Measurements from ENCODE around the gene SGCD. TPM values are rescaled to one million over a fixed set of nuclear protein-coding genes. Genes with fewer than 3 reads are reported as not detected.

SGCD gene
- total and polyA plus RNA-seq, 9 of the 15 experiments (the other 6 are each of a cell fraction or from before 2014, with no cell fraction given) = not detected

GRCh38 chr5:156552855-156553358, 225.9 kb downstream of the SGCD start:
- Histone ChIP-seq H3K79me2 (ENCODE audit: control insufficient read depth, insufficient read depth, low read length) (no peaks in the 10 kb centered on the region), H4K20me1 (replicated peaks; ENCODE audit: control insufficient read depth, insufficient read depth, low read length) (no peaks in the 10 kb centered on the region), H3K27ac (ENCODE audit: extremely low read depth, low read depth, low read length) (no peak overlapping the region), H3K4me2 (ENCODE audit: insufficient read depth, low read length) (no peak overlapping the region), H3K36me3 (ENCODE audit: control insufficient read depth, insufficient read depth, low read length) (no peaks in the 10 kb centered on the region), H3K9ac (ENCODE audit: insufficient read depth in 1 of 2, low read depth in 2 of 2, low read length in 2 of 2) (no peak overlapping the region), H3K9me3 (replicated peaks; ENCODE audit: control insufficient read depth, insufficient read depth, low read depth, low read length) (no peaks in the 10 kb centered on the region), H3K9me1 (ENCODE audit: control insufficient read depth, insufficient read depth, low read length) (no peaks in the 10 kb centered on the region), H3K4me1 (replicated peaks in 1 of 2; ENCODE audit: control insufficient read depth in 2 of 2, insufficient read depth in 2 of 2, low read length in 2 of 2) (no peaks in the 10 kb centered on the region), H3K4me3 (no peak overlapping the region), H3K27me3 (ENCODE audit: control insufficient read depth in 2 of 2, insufficient read depth in 2 of 2, low read length in 2 of 2) (no peaks in the 10 kb centered on the region), H2AFZ (ENCODE audit: low read depth, low read length) (no peak overlapping the region)
- in situ Hi-C loops (cut with MboI) (no loop called here), intact Hi-C loops (cut with micrococcal nuclease) (no loop called here)
- DNase-seq (ENCODE audit: extremely low read depth in 1 of 4, low spot score in 3 of 4) = no peak
- POLR2A ChIA-PET = no interaction called here
- TF ChIP-seq ZFP1 (CRISPR knock-in tag; IDR thresholded peaks at IDR 0.05) (no peak), POLR2A (conservative IDR thresholded peaks at IDR 0.05) (no peak), NKRF (IDR thresholded peaks at IDR 0.05; ENCODE audit: borderline replicate concordance) (no peak), CHAMP1 (IDR thresholded peaks at IDR 0.05) (no peak), SNIP1 (IDR thresholded peaks at IDR 0.05; ENCODE audit: low read depth) (no peak), ZC3H8 (IDR thresholded peaks at IDR 0.05) (no peak), MCM5 (IDR thresholded peaks at IDR 0.05; ENCODE audit: low read depth) (no peak), LEF1 (IDR thresholded peaks at IDR 0.05) (no peak), MTA1 (IDR thresholded peaks at IDR 0.05; ENCODE audit: borderline replicate concordance) (no peak), ESRRB (CRISPR knock-in tag; IDR thresholded peaks at IDR 0.05; ENCODE audit: borderline replicate concordance) (no peak), ZNF592 (IDR thresholded peaks at IDR 0.05) (no peak)
- 0% methylated on average over 3 of the region's 3 CpGs for WGBS (ENCODE audit: insufficient coverage, low coverage, missing lambda C conversion rate)
- ATAC-seq = no peak
- CTCF ChIA-PET (ENCODE audit: low intra/inter-chr PET ratio) = no interaction called here
- BruUV-seq (replicated peaks) = no TSS peak
- FAIRE-seq = no peak
